GM12865 (cell line): ENCODE results near the gene ZNF22.
"Not testable (repeated sequence)": the region's sequence is repeated elsewhere in the genome, so short reads cannot be mapped to it uniquely, and the experiment has no call there.

Experiments used
- DNase-seq: peaks from one replicate; pipeline ENCODE4 v3.0.0; 2010; ENCODE audit warnings: low read depth
- H3K4me3 ChIP-seq: 2 replicates; pipeline ENCODE4 v1.5.1; 2011; ENCODE audit warnings: mild to moderate bottlenecking, low read depth, low read length, control low read depth
- TF ChIP-seq, protein P1 (sequence below): IDR thresholded peaks from 2 replicates; pipeline ENCODE4 v1.5.1; 2011; ENCODE audit warnings: low read length, control low read depth, low read depth, inconsistent platforms; ENCODE audit not compliant: insufficient read depth; ENCODE audit errors: missing control alignments

The ZNF22 gene

DNA sequence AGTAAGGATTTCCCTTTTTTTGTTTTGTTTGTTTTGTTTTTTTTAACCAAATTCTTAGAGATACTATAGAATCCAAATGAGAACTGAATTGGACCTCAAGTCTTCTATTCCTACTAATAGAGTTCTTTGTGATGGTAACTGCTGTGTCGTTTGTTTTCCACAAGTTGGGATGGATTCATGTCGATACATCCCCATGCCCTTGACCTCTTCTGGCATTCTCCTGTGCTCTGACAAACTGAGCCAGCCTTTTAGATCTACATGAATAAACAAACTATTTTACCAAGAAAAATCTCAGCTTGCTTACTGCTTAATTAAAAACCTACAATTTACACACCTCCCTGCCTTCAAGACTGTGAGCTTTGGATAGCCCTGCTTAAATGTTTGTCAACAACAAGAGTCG lies 3.9 kb downstream of the ZNF22 start:
- H3K4me3 ChIP-seq, result no peak overlapping the region
- TF ChIP-seq, protein P1, sequence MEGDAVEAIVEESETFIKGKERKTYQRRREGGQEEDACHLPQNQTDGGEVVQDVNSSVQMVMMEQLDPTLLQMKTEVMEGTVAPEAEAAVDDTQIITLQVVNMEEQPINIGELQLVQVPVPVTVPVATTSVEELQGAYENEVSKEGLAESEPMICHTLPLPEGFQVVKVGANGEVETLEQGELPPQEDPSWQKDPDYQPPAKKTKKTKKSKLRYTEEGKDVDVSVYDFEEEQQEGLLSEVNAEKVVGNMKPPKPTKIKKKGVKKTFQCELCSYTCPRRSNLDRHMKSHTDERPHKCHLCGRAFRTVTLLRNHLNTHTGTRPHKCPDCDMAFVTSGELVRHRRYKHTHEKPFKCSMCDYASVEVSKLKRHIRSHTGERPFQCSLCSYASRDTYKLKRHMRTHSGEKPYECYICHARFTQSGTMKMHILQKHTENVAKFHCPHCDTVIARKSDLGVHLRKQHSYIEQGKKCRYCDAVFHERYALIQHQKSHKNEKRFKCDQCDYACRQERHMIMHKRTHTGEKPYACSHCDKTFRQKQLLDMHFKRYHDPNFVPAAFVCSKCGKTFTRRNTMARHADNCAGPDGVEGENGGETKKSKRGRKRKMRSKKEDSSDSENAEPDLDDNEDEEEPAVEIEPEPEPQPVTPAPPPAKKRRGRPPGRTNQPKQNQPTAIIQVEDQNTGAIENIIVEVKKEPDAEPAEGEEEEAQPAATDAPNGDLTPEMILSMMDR, result no peak
- DNase-seq, result no peak

DNA sequence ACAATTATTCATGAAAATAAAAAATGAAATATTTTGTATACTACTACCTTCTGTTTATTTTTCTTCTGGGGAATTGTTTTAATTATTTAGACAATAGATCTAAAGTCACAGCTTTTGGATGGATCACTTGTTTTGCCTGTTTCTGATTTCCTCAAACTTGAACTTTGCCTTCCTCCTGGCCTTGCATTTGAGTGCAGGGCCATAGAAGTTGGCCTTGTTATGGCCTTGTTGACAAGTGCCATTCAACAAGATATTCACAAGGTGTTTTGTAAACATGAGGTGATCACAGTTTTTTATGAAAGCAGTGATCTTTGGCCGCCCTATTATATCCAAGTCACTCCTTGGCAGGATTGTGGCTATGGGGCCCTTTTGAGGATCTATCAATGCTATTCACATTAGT lies 4.6 kb downstream of the ZNF22 start:
- no peak for DNase-seq
- no peak overlapping the region for H3K4me3 ChIP-seq
- TF ChIP-seq, protein P1, result no peak

- no peak overlapping the region for H3K4me3 ChIP-seq
- TF ChIP-seq, protein P1, result no peak
- no peak for DNase-seq
Observed at GRCh38 chr10:45006276-45007030, 5.7 kb downstream of the ZNF22 start.

DNA sequence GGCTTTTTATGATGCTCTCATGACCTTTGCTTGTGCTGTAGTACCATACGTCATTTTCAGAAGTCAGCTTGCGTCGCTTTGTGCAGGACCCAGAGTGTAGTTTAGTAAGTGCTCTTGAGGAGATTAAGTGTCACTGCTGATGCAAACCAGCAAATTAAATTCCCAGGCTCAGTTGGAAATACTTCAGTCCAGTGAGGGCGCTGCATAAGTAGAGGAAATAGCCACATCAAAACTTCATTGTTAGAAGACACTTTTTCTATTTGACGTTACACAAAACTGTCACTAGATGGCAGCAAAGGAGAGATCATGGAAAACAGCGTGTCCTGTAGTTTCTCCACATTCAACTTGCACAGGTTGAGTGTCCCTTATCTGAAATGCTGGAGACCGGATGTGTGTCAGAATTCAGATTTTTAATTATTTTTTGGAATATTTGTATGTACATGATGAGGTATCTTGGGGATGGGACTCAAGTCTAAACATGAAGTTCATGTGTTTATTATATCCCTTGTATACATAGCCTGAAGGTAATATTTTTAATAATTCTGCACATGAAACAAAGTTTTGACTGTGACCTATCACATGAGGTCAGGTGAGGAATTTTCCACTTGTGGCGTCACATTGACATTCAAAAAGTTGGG lies 7.9 kb downstream of the ZNF22 start:
- H3K4me3 ChIP-seq, result no peak overlapping the region
- TF ChIP-seq, protein P1, result peak; percentile 72
- peak; percentile 77 for DNase-seq

GRCh38 chr10:45014557-45014956 lies 13.8 kb downstream of the ZNF22 start:
- not testable (repeated sequence) for H3K4me3 ChIP-seq, DNase-seq

GRCh38 chr10:45015590-45015989 lies 14.9 kb downstream of the ZNF22 start:
- no peak overlapping the region for H3K4me3 ChIP-seq
- TF ChIP-seq, protein P1, result no peak
- DNase-seq, result no peak

DNA sequence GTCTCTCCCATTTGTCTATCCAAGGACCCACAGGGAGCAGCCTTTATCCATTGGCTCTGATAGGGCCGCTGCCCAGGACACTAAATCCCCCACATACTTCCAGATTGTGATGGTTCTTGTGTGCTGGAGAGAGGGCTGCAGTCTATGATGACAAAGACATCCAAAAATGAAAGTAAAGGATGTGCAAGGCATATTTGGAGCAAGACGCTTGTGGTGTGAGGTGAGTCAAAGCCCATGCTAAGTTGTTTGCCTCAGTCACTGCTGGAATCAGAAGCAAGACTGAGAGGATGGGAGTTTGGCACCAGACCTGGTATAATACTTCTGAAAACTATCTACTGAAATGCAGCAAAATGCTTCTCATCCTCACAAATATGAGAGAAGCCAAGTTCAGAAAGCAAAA lies 22.7 kb downstream of the ZNF22 start:
- H3K4me3 ChIP-seq, result no peak overlapping the region
- TF ChIP-seq, protein P1, result no peak
- DNase-seq, result no peak
